Stimulated activated CD8-positive, alpha-beta memory T cell treated with anti-CD3 and anti-CD28 coated beads, Interleukin-4, amount 100 ng/mL, for 48 hours (primary cell): ENCODE results near the gene SCN8A.
"Not testable (repeated sequence)": the region's sequence is repeated elsewhere in the genome, so short reads cannot be mapped to it uniquely, and the experiment has no call there.

ENCODE experiments used
- DNase-seq: peaks from one replicate; pipeline ENCODE4 v3.0.0-alpha.2; 2020

Gene SCN8A

DNA sequence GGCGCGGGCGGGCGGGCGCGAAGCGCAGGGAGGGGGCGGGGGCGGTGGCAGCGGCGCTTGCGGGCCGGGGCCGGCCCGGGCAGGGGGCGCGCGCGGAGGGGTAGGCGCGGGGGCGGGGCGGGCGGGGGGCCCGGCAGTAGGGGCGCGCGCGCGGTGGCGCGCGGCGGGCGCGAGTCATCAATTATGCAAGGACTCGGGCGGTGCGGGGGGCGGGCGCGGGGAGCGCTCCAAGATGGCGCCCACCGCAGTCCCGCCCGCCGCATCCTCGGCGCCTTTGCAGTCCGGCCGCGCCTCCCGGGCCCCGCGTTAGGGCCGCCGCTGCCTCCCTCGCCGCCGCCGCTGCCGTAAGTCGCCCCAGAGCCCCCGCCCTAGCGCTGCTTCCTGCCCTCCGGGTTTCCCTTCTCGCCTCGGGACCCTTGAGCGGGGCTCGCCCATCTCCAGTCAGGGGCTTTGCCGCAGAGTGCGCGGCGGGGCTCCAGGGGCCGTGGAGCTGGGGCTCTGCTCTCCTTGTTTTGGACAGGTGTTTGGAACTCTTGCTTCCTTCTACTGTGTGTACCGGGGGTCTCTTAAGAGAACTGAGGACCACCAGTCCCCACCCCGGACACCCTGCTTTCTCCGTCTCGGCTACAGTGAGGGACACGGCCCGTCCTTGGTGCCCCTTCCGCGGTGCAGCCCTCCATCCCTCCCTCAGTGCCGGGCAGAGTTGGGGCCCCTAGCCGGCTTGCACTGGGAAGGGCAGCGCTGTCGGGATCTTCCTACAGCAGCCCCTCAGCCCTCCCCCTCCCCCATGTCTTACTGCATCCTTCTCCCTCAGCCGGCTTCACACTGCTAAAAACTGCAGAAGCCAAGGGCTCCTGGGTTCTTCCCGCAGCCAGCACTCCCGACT is at the start of gene SCN8A:
TSS of gene SCN8A (plus strand) at position 218 of the 886 bp plus-strand sequence. CDS start 71,585 bp downstream, outside the sequence.
- DNase-seq, result peak; percentile 56

DNA sequence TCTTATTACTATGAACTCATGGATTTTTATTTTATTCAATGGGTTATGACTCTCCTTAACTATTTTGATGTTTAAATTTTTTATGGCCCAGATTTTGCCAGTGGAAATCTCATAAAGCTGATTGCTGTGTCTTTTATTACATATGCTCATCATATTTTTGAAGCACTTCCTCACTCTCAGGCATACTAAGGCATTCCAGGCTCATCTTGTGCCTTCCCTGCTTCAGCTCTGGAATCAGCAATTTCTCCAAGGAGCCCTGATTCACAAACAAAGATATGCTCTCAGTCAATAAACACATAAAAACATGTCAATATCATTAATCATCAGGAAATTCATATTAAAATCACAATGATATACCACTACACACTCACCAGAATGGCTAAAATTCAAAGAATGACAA is 44.9 kb upstream of the SCN8A start:
- DNase-seq, result no peak

- DNase-seq, result no peak
Measured at GRCh38 chr12:51547606-51548005, 43.4 kb upstream of the SCN8A start.

- DNase-seq, result no peak
Measured at GRCh38 chr12:51548241-51548640, 42.8 kb upstream of the SCN8A start.

DNA sequence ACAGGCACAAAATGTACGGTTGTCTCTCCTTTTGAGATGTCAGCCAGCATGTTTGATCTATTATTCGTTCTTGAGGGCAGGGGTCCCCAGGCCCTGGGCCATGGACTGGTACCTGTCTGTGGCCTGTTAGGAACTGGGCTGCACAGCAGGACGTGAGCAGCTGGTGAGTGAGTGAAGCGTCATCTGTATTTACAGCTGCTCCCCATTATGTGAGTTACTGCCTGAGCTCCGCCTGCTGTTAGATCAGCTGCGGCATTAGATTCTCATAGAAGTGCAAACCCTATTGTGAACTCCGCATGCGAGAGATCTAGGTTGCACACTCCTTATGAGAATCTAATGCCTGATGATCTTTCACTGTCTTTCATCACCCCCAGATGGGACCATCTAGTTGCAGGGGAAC is 41.4 kb upstream of the SCN8A start:
- no peak for DNase-seq

GRCh38 chr12:51568271-51569032 is 22.6 kb upstream of the SCN8A start:
- not testable (repeated sequence) for DNase-seq

GRCh38 chr12:51579321-51579850 is 11.6 kb upstream of the SCN8A start:
- DNase-seq, result no peak

- no peak for DNase-seq
Measured at GRCh38 chr12:51589060-51589459, 2.0 kb upstream of the SCN8A start.

GRCh38 chr12:51589557-51590176 is 1.4 kb upstream of the SCN8A start:
- DNase-seq, result no peak

- peak; percentile 83 for DNase-seq
Measured at GRCh38 chr12:51590347-51591015, 552 bp upstream of the SCN8A start.

GRCh38 chr12:51592034-51592705 is 1.1 kb downstream of the SCN8A start:
- no peak for DNase-seq

GRCh38 chr12:51593021-51593420 is 2.0 kb downstream of the SCN8A start:
- DNase-seq, result no peak

DNA sequence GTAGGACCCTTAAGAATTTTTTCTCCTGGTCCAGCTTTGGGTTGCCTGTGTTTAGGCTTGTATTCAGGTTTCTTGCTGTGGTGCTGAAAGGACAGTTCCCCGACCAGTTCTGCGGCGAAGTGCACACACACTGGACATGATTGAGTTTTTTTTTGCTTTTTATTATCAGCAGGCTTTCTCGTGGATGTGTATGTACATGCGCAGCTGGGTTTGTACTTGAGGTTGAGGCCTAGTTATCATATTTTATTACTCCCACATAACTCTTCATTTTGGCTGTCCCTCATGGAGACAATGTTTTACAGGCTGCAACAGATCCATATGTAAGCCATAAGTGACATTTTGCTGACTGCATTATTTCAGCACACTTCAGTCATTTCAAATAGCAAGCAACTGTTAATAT is 2.5 kb downstream of the SCN8A start:
- DNase-seq, result peak; percentile 34

DNA sequence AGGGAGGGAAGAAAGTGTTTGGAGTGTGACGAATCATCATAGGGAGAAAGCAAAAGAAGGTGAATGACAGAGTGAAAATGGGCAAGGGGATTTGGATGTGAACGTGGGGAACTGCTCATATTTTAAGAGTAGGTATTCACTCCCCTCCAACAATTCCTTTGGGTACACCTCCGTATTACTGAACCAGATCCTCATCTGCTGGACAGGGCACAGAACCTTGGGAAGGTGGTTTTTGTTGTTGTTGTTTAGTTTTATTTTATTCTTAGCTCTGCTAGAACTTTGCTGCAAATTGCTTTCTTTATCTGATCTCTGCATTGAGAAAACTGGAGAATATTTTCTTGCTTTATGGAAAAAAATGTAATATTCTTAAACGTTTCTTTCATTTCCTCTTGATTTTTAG is 7.1 kb downstream of the SCN8A start:
- no peak for DNase-seq

GRCh38 chr12:51600721-51601120 is 9.7 kb downstream of the SCN8A start:
- DNase-seq, result no peak

DNA sequence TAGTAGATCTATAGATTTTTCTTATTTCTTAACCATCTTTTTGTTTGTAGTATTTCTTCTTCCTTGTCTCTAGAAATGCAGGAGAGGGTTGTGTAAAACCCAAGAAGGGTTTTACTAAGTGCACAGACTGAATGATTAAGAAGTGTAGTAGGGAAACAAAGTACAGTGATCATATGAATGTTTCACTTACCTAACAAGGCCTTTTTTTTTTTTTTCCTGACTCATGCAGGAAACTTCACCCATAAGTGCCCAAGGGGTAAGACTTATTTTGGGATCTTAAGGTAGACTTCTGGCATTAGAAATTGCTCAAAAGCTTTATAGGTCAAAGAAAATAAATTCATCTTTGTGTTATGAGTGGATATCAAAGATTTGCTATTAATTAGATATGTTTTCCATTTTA is 10.2 kb downstream of the SCN8A start:
- no peak for DNase-seq

DNA sequence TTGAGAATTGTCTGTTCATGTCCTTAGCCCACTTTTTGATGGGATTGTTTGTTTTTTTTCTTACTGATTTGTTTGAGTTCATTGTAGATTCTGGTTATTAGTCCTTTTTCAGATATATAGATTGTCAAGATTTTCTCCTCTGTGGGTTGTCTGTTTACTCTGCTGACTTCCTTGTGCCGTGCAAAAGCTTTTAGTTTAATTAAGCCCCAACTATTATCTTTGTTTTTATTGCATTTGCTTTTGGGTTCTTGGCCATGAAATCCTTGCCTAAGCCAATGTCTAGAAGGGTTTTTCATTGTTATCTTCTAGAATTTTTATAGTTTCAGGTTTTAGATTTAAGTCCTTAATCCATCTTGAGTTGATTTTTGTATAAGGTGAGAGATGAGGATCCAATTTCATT is 14.9 kb downstream of the SCN8A start:
- DNase-seq, result not testable (repeated sequence)

DNA sequence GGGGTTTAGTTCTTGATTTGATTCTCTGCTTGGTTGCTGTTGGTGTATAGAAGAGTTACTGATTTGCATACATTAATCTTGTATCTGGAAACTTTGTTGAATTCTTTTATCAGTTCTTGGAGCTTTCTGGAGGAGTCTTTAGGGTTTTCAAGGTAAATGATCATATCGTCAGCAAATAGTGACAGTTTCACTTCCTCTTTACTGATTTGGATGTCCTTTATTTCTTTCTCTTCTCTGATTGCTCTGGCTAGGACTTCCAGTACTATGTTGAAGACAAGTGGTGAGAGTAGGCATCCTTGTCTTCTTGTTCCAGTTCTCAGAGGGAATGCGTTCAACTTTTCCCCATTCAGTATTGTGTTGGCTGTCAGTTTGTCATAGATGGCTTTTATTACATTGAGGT is 16.2 kb downstream of the SCN8A start:
- not testable (repeated sequence) for DNase-seq

DNA sequence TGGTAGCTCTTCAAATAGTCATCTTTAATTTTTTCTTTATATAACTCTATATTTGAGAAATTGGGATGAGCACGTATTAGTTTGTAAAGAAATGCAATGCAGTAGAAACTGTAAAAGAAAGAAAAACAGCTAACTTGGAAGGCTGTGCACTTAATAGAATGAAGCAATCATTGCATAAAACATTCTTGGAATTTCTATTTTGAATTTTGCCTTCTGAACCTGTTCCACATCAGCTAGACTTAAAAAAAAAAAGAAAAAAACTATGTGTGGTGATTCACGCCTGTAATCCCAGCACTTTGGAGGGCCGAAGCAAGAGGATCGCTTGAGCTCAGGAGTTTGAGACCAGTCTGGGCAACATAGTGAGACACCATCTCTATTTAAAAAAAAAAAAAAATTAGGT is 29.4 kb downstream of the SCN8A start:
- no peak for DNase-seq

DNA sequence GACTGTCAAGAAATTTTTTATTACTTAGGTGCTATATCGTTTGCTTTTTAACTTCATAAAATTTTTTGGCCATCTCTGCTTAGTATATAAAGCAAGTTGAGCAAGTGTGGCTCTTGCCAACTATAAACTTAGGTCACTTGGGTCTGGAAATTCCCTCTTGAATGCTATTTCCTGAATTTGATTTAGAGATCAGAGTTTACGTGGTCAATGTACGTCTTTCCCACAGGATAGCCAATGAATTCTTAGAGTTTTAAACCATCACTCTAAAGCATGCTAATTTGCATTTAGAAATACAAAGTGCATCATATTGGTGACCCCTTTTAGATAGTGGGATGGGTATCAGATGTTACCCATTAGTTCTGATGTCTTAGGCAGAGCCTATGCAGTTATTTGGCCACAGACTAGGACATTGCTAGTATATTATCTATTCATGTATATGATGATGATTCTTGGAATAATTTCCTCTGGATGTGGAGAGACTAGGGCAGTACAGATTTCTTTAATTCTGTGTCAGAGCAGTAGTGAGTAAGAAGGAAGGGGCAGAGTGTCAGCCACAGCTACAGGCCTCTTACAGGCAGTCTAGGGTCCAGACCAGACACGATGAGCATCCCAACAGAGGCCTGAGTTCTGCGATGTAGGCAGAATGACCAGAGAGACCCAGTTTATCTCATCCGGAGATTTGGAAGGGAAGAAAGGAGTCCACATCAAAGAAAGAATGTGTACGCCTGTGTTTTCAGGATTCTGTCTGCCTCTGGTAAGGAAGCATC is 30.3 kb downstream of the SCN8A start:
- no peak for DNase-seq

DNA sequence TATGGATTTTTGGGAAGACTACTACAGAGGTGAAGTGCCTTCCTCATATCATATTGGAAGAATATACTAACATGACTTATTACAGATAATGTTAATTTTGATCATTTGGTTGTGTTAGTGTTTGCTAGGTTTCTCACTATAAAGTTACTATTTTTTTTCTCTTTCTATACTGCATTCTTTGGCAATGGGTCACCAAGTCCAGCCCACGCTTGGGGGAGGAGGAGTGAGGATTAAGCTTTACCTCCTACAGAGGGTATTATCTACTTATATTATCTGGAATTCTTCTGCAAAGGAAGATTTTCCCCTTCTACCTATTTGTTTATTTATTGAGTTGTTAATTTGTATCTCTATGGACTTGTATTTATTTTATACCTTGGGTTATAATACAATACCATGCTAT is 31.5 kb downstream of the SCN8A start:
- no peak for DNase-seq
